GM23338 (cell line): ENCODE data around the gene TSPAN5.

Source experiments
- CTCF ChIP-seq, 2 experiments: fragments of 200-600 bp in 1 of 2; sonication (generic) in 1 of 2; conservative IDR thresholded peaks; 2 replicates each; pipeline versions ENCODE4 v1.5.1 to v1.6.1; 2016 to 2017; ENCODE audit warnings: antibody characterized with exemption in 2 of 2, low read depth in 2 of 2, mild to moderate bottlenecking in 2 of 2, moderate library complexity in 1 of 2
- EZH2 ChIP-seq: fragments of 200-600 bp; sonication (generic); IDR thresholded peaks from one replicate; pipeline ENCODE4 v1.8.0; 2017; ENCODE audit warnings: antibody characterized with exemption, mild to moderate bottlenecking, low read depth; ENCODE audit not compliant: unreplicated experiment
- EZH2phosphoT487 ChIP-seq: fragments of 200-600 bp; sonication (generic); IDR thresholded peaks from one replicate; pipeline ENCODE4 v1.8.1; 2018; ENCODE audit warnings: antibody characterized with exemption; ENCODE audit not compliant: unreplicated experiment
- JUNB ChIP-seq: IDR thresholded peaks from one replicate; pipeline ENCODE4 v1.6.1; 2016; ENCODE audit warnings: antibody characterized with exemption; ENCODE audit not compliant: unreplicated experiment
- POLR2AphosphoS5 ChIP-seq: IDR thresholded peaks from 2 replicates; pipeline ENCODE4 v1.6.1; 2016; ENCODE audit warnings: antibody characterized with exemption, low read depth
- TF ChIP-seq, protein P1 (sequence below): IDR thresholded peaks from one replicate; pipeline ENCODE4 v1.6.1; 2018; ENCODE audit warnings: antibody characterized with exemption; ENCODE audit not compliant: unreplicated experiment

- TF ChIP-seq CTCF (conservative IDR thresholded peaks at IDR 0.05; ENCODE audit: low read depth in 2 of 2) (no peak), EZH2phosphoT487 (no peak), POLR2AphosphoS5 (no peak), JUNB (no peak), EZH2 (no peak)
- TF ChIP-seq, protein P1, sequence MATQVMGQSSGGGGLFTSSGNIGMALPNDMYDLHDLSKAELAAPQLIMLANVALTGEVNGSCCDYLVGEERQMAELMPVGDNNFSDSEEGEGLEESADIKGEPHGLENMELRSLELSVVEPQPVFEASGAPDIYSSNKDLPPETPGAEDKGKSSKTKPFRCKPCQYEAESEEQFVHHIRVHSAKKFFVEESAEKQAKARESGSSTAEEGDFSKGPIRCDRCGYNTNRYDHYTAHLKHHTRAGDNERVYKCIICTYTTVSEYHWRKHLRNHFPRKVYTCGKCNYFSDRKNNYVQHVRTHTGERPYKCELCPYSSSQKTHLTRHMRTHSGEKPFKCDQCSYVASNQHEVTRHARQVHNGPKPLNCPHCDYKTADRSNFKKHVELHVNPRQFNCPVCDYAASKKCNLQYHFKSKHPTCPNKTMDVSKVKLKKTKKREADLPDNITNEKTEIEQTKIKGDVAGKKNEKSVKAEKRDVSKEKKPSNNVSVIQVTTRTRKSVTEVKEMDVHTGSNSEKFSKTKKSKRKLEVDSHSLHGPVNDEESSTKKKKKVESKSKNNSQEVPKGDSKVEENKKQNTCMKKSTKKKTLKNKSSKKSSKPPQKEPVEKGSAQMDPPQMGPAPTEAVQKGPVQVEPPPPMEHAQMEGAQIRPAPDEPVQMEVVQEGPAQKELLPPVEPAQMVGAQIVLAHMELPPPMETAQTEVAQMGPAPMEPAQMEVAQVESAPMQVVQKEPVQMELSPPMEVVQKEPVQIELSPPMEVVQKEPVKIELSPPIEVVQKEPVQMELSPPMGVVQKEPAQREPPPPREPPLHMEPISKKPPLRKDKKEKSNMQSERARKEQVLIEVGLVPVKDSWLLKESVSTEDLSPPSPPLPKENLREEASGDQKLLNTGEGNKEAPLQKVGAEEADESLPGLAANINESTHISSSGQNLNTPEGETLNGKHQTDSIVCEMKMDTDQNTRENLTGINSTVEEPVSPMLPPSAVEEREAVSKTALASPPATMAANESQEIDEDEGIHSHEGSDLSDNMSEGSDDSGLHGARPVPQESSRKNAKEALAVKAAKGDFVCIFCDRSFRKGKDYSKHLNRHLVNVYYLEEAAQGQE: no peak
These were observed 48.0 kb downstream of the TSPAN5 start for GRCh38 chr4:98610431-98610830.
